Stimulated activated CD4-positive, alpha-beta T cell treated with anti-CD3 and anti-CD28 coated beads, Interleukin-2, amount 100 ng/mL, for 24 hours (primary cell): Measurements from ENCODE around the gene OTX1.
"Not testable (repeated sequence)": the region's sequence is repeated elsewhere in the genome, so short reads cannot be mapped to it uniquely, and the experiment has no call there.

Source experiments
- DNase-seq, 2 donors: peaks; one replicate each; pipeline ENCODE4 v3.0.0-alpha.2; 2020

OTX1 gene

DNA sequence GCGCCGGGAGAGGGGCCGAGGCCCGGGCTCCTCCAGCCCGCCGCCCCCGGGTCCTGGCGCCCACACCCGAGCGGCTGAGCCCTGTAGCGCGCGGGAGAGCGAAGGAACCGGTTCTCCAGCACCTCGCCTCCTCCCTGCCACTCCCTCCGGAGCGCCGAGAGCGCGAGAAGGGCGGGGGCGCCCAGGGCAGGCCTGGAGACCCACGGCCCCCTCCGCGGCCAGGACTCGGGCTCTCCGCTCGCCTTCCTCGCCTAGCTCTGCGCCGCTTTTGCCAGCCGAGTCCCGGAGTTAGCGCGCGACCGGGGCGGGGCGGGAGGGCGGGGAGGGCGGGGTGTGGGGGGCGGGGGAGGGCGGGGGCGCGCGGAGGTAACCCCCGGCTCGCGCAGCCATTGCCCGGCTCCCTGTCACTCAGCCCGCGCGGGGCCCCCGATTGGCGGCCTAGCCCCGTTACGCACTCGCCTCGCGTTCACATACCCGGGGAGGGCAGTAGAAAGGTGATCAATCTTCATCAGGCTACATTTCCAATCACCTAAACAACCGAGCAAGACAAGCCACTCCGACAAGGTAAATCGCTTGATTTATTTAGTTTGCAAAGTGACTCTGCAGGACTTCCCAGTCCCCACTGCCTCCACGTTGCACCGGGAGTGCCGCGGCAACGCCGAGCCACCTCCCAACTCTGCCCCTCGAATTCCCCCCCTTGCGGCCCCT, at the start of gene OTX1:
Gene OTX1 (plus strand): TSS at position 497 of the 708 bp plus-strand sequence. CDS start 2,161 bp downstream, outside the sequence.
- peak; percentile 39 to 75 for DNase-seq

DNA sequence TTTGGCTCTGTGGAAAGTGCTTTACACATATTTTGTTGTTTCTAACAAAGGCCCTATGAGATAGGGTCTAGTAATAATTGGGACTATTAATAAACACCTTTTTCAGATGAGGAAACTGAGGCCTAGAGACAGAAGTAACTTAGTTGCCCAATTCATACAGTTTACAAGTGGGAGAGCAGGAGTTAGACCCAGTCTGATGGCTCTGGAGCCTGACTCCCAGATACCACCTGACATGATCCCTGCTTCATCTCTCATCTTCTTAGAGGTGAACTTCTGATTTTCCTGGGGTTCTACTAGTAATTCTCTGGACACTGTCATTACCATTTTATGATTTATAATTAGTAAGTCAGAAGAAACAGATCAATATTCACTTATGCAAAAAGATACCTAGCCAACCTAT, 49.1 kb upstream of the OTX1 start:
- DNase-seq, result no peak

DNA sequence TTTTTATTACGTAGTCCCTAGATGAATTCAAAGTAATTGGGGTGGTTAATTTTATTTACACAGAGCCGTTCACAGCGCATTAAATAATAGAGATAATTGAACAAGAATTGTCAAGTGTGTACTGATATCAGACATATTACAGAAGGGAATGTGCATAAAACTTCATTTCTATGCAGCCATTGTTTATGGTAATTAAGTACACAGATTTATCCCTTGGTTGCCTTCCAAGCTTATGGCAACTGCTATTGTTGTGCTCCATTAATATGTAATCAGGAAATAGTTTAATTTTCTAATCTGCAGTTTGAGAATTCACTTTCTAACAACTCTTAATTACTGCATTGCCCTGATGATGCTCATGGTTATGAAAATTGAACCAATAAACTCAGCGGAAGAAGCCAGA, 47.3 kb upstream of the OTX1 start:
- DNase-seq, result no peak

DNA sequence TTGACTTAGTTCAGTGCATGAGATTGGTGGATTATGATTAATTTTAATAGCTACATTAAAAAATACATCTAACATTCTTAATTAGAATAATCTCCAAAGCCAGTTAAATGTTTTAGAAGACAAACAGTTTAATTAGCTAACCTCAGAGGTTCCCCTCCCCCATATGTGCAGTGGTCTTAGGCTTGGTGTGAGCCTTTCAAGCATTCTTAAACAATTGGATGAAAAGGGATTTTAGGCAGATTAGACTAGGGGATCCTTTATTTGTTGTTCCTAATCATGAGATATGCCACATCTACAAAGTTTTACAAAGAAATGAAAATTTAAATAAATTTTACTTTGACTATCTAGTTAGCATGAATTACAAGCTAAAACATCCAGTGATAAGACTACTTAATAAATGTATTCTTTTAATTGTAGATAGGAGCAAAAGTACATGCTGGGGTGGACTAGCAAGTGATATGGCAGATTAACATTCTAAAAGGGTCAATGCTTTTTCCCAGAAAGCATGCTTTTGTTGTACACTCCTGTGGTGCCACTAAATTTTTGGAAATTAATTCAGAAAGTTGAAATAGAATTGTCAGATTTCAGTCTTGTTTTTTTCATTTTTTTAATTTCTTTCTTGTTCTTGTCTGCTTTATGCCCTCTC, 42.7 kb upstream of the OTX1 start:
- DNase-seq, result no peak

DNA sequence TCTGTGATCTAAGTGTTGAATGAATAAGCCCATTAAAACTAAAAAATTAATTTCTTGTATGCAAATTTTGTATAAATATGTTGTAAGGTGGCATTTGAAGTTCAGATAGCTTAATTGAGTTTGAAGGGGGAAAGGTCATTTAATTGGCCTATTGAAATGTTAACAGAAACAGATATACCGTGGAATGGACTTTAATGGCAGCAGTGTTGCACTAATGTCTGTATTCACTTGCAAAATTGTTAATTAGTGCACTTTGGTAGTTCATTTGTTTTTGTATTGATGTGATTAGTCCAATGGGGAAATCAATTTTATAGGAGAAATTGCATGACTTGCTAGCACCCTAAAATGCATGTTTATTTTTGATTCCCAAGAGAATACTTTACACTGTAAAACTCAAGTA, 41.8 kb upstream of the OTX1 start:
- DNase-seq, result no peak

DNA sequence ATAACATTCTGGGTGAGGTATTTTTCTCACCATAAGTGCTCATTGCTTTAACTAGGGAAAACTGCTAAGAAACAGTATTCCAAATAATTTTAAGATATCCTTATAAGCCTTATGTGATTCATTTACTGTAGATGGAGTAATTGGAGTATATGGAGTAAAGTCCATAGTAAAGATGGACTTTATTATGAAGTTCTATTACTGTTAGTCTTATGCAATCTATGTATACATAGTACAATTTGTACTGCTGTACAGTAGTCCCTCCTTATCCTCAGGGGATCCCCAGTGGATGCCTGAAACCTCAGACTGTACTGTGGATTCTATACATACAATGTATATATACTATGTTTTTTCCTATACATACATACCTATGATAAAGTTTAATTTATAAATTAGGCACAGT, 41.1 kb upstream of the OTX1 start:
- DNase-seq, result no peak

DNA sequence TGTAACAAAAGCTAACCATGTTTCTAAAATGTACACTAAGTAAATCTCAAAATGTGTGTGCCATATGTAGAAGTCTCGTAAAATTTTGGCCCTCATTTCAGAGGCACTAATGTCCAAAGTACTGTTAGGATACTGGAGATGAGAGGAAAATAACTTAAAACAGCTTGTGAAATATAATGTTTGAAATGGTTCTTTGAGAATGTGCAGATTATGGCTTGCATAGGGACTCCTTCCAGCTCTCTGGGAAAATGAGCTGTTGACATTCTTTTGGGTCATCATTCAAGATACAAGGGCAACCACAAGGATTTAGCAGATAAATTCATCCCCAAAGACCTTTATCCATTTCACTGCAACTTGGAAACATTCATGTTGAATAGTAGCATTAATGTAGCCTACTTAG, 38.1 kb upstream of the OTX1 start:
- no peak for DNase-seq

DNA sequence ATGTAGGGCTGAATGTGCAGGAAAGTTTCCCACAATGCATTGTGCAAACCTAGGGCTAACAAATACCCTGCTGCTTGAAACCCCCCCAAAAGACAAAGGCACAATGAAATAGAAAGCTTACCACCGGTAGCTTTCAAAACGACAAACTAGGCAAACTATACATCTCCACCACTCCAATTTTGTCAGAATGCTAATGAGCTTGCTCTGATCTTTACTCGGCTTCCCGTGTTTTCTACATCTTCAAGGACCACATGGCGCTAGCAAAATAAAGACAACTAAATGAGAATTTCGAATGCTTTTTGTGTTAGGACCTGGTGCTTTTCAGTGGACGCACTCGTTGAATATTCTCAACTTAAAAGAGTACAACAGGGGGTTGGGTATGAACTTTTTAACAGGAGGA, 37.2 kb upstream of the OTX1 start:
- no peak for DNase-seq

DNA sequence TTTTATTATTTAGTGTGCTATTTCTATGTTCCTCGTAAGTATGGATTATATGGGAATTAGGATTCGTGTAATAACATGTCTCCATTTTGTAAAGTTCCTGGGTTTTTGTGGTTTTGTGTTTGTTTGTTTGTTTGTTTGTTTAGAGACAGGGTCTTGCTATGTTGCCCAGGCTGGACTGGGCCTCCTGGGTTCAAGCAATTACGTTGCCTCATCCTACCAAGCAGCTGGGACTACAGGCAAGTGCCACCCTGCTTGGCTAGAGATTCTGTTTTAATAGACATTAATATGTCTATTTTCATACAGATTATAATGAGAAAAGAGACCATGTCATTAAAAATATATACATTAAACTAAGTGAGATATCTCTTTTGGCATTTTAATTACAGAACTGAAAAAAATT, 35.2 kb upstream of the OTX1 start:
- no peak for DNase-seq

DNA sequence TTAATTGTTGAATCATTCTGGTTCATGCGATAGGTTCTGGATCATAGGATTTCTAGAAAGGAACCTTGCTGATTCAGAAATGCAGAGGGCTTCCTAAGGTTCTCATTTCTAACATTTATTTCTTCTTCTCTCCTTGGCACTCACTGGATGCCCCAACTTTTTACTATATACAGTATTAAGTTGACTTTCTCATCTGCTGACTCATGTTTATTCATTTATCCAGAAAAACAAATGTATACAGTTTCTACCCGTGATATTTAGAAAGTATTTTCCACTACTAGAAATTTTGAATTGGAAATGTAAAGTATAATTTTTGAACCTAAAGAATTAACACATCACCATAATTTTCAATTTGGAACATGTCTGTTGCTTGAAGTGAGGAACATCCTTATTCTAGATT, 32.2 kb upstream of the OTX1 start:
- DNase-seq, result no peak

DNA sequence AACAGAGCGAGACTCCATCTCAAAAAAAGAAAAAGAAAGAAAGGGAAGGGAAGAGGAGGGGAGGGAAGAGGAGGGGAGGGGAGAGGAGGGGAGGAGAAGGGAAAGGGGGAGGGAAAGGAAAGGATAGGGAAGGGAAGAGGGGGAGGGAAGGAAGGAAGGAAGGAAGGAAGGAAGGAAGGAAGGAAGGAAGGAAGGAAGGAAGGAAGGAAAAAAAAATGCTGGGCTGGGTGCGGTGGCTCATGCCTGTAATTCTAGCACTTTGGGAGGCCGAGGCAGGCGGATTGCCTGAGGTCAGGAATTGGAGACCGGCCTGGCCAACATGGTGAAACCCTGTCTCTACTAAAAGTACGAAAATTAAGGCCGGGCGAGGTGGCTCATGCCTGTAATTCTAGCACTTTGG, 30.9 kb upstream of the OTX1 start:
- DNase-seq, result not testable (repeated sequence)

DNA sequence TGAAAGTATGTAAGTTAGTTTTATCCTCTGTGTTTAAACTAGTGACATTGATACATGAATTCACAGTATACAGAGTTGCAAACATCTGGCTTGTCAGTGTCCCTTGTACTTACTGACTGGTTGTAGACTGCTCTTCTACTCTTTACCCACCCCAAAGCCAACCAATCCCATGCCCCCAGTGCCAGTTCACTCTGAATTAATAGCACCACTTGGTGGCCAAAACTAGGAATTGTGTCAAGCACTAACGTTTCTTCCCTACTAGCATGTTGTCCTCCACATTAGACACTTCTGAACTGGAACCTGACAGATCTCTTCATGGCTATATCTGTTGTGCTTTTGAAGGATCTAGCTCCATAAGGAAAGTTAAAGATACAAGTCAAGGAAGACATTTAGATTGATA, 27.2 kb upstream of the OTX1 start:
- no peak for DNase-seq

DNA sequence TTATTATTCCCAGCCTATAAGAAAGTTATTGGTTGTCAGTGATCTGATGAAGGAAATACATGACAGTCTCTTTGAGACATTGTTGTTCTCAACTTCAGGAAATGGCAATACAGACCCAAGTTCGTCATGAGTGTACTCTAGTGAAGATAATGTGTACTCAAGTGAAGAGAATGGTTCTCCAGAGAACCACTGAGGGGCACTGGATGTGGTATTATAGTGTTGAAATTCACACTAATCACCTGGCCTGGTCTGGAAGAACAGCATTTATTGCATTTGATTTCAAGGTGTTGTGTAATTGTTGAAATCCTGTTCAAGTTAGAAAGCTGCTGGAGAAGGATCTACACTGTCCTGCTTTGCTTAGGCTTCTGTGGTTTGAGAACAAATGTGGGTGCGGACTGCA, 23.4 kb upstream of the OTX1 start:
- no peak for DNase-seq

DNA sequence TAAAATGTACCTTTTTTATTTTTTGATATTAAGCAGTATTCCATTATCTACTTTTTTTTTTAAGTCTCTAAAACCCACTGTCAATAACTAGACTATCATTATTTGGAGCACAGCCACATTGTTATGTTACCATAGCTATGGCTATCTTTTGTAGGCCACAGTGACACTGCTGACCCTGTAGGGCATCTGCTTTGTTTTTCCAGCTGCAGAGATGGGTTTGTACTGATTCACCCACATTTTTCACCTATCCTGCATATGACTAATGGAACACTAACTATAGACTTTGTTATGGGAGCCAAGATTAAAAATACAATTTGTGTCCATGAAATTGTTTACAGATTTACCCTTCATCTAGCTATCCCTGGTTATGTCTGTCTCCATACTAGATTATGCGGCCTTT, 21.6 kb upstream of the OTX1 start:
- no peak for DNase-seq

DNA sequence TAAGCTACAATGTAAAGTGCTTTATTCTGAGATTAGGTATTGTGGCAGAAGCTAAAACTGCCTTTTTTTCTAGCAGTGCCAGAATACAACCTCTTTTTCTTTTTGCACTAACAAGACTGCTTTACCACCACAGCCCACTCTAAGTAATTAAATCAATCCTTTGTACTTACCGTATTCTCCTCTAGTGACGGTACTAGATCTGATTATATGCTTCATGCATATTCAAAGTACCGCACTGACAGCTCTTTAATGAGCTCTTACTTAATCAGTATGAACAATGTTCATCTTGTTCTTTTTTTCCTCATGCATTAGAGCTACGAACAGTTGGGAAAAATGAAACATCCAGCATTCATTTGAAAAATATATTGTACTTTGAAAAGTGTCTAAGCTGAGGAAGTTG, 16.1 kb upstream of the OTX1 start:
- DNase-seq, result no peak

DNA sequence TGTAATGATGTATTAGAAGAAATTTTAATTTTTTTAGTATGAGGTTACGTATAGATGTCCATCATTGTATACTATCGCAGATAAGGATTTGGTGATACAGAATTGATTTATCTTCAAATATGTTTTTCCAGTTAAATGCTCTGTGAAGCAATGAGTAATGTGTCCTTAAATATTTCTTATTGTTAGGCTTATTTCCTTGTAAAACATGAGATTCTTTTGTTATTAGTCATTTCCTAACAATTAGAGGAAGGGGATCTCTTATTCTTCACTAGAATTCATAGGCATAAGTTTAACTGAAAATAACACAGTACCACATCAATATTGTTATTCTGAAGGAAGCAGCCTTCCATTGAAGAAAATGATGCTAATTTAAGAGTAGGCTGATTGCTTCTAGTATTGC, 15.5 kb upstream of the OTX1 start:
- no peak for DNase-seq

DNA sequence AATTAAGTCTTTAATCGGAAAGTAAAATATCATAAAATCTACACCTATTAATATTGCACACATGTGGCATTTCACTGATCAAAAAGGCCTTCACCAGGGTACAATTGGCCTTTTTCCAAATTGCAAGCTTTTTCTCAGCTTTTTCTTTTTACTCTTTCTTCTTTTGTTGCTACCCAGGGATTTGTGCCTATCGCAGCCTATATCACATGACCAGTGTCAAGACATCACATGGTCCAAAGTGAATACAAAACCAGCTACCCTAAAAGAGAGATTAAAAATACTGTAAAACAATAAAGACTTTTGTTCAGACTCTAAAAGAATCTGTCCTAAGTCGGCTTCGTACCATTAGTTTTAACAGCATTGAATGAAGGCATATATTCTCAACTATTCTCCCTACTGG, 15.0 kb upstream of the OTX1 start:
- DNase-seq, result no peak

DNA sequence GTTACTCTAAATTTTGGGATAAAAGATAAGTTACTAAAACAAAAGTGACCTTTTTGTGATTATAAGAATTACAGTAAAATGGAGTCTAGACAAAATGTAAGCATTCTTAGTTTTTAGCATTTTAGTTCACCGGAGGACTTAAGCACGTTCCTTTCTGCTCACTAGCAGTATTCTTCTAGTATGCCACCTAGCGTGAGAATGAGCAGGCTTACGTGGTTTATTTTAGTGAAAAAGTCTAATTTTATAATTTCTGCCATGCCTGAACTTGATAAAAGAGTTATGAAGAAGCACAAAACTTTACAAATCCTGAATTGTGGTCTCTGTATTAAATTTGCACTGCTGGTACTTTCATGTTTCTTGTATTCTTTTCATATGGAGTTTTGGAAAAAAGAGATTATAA, 12.6 kb upstream of the OTX1 start:
- no peak for DNase-seq

DNA sequence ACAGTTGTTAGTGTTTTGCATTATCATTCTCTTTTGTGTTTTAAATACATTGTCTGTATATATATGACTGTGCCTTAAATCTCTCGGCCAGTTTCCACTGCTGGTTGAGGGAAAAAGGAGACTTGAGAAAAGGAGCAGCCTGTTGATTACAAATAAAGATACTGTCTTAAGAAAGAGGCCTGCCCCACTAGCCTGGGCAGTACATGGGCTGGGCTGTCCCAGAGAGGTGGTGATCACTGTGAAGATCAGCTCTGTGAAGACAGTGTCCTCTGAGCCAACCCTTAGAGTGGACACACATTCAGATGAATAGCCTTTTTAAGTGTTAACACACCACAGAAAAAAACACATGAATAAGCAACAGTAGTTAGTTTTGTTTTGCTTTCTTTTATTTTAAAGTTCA, 10.0 kb upstream of the OTX1 start:
- DNase-seq, result no peak

DNA sequence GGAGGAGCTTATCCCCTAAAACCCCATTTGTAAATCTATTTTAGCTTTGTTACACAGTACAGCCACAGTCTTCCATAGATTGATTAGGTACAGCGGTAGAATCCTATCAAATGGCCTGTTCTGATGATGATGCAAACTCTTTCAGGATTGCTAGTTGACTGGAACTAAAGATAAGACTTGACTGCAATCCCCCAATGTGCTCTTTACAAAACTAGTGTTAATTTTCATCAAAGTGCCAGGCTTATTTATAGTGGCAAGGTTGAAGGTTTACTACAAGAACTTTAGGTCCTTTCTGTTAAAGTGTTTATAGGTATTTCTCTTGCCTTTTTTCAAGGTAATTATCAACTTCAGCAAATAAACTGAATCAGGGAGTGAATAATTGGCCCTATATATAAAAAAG, 9.0 kb upstream of the OTX1 start:
- DNase-seq, result no peak

DNA sequence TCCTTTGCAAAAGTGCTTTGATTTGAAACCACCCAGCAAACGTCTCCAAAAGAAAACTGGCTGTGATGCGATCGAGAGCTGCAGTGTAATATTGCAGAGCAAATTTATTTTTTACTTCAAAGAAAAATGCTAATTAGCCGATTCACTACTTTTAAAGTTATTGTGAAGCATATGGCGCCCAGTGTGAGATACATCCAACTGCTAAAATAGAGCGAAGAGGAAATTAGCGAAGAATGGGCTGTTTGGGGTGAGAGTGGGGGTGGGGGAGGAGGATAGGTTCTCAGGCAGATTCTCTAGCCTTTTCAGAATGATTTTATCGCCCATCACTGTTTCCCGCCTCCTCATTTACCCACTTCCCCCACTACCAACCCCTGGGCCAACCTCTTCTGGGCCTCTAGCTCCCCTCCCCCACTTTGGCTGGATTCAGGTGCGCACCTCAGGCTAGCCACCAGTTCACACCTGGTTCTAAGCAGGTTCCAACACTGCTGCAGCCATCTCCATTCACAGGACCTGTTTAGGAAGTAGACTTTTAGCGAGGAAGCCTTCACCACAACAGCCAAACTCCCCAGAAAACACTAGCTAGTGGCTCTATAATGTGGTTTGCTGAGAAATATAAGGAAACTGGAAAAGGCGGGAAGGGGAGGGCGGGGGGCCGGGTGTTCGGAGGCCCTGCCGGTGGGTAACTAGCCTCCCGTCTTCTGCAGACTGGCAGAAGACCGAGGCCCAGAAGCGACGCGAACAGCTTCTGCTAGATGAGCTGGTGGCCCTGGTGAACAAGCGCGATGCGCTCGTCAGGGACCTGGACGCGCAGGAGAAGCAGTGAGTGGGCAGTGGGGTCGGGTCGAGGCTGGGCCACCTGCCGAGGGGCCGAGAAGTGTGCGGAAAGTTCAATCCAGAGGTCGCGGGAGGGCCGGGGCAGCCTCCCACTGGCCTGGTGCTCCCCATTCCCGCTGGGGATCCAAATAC, 6.0 kb upstream of the OTX1 start:
- no peak for DNase-seq

DNA sequence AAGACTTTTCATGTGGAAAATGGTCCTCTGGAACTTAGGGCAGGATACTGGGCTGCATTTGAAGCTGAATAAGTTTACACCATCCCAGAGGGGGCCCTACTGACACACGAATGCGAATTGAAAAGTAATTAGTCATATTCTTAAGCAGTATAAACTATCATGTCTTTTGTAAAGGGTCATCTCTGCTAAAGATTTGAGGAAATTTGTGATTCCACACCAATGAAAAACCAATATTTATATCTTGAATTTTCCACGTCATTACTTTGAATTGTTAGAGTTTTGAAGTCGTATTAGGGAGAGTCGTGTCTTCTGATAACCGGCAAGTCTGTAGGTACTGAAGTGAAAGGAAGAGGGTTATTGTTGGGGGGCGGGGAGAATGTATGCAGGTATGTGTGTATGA, 4.1 kb upstream of the OTX1 start:
- no peak for DNase-seq

DNA sequence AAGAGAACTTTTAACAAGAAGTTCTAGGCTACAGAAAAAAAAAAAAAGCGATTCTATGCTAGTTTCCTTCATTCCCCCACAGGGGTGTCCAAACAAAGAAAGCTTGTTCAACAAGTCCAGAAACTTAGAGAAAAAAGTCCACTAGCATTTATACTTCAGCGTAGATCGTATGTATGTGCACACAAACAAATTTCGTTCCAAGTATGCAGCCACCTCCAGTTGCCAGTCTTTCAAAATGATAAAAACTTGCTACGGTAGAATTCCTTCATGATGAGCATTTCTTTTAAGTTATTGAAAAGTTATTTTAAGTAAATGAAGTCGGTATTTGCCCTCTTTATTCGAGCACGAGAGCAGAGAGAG, 3.7 kb upstream of the OTX1 start:
- DNase-seq, result no peak
